HG03469 (cell line): ENCODE data around the gene GAS2.
"Not testable (repeated sequence)": the region's sequence is repeated elsewhere in the genome, so short reads cannot be mapped to it uniquely, and the experiment has no call there.

Source experiments
- ATAC-seq: cut with Tn5 transposase; IDR thresholded peaks from one replicate; pipeline ENCODE4 v1.9.1; 2021; ENCODE audit warnings: mild to moderate bottlenecking, moderate library complexity, moderate number of reproducible peaks; ENCODE audit not compliant: unreplicated experiment

Gene GAS2

GRCh38 chr11:22666325-22666687 is at the start of gene GAS2:
GAS2 (plus strand) TSS chr11:22666611; CDS start chr11:22674870, 8,259 bp downstream.
- no peak for ATAC-seq

- ATAC-seq, result no peak
These were observed 48.5 kb upstream of the GAS2 start for GRCh38 chr11:22617868-22618267.

GRCh38 chr11:22624742-22625447 is 41.5 kb upstream of the GAS2 start:
- ATAC-seq, result peak; percentile 28

GRCh38 chr11:22625448-22626287 is 40.7 kb upstream of the GAS2 start, which contains the start of gene FANCF:
FANCF (minus strand) TSS chr11:22625823; CDS start chr11:22625810, 13 bp downstream.
- peak; percentile 99 for ATAC-seq

GRCh38 chr11:22626573-22627239 is 39.7 kb upstream of the GAS2 start:
- ATAC-seq, result no peak

GRCh38 chr11:22627421-22627820 is 39.0 kb upstream of the GAS2 start:
- no peak for ATAC-seq

GRCh38 chr11:22633354-22633902 is 33.0 kb upstream of the GAS2 start:
- ATAC-seq, result no peak

GRCh38 chr11:22634897-22635629 is 31.3 kb upstream of the GAS2 start:
- no peak for ATAC-seq

- ATAC-seq, result no peak
These were observed 30.7 kb upstream of the GAS2 start for GRCh38 chr11:22635689-22636088.

- no peak for ATAC-seq
These were observed 25.5 kb upstream of the GAS2 start for GRCh38 chr11:22640862-22641261.

GRCh38 chr11:22641559-22641958 is 24.9 kb upstream of the GAS2 start:
- no peak for ATAC-seq

- not testable (repeated sequence) for ATAC-seq
These were observed 14.1 kb upstream of the GAS2 start for GRCh38 chr11:22652346-22652745.

GRCh38 chr11:22656130-22656529 is 10.3 kb upstream of the GAS2 start:
- ATAC-seq, result no peak

GRCh38 chr11:22657101-22657694 is 9.2 kb upstream of the GAS2 start:
- peak; percentile 96 for ATAC-seq

GRCh38 chr11:22659783-22660182 is 6.6 kb upstream of the GAS2 start:
- no peak for ATAC-seq

- ATAC-seq, result no peak
These were observed 453 bp downstream of the GAS2 start for GRCh38 chr11:22666688-22667439.

- ATAC-seq, result no peak
These were observed 1.8 kb downstream of the GAS2 start for GRCh38 chr11:22668005-22668796.

GRCh38 chr11:22669368-22669767 is 3.0 kb downstream of the GAS2 start:
- no peak for ATAC-seq

- peak; percentile 44 for ATAC-seq
These were observed 4.4 kb downstream of the GAS2 start for GRCh38 chr11:22670830-22671229.
